Right forelimb (tissue), 1 donor: Measurements from ENCODE around the gene UBAP1.
A peak's percentile ranks its signal among the peaks of the same experiment; 100 is the strongest.
"Not testable (repeated sequence)": the region's sequence is repeated elsewhere in the genome, so short reads cannot be mapped to it uniquely, and the experiment has no call there.

Experiments
- DNase-seq: peaks from one replicate; pipeline ENCODE4 v3.0.0-alpha.2; 2018

Gene UBAP1

DNA sequence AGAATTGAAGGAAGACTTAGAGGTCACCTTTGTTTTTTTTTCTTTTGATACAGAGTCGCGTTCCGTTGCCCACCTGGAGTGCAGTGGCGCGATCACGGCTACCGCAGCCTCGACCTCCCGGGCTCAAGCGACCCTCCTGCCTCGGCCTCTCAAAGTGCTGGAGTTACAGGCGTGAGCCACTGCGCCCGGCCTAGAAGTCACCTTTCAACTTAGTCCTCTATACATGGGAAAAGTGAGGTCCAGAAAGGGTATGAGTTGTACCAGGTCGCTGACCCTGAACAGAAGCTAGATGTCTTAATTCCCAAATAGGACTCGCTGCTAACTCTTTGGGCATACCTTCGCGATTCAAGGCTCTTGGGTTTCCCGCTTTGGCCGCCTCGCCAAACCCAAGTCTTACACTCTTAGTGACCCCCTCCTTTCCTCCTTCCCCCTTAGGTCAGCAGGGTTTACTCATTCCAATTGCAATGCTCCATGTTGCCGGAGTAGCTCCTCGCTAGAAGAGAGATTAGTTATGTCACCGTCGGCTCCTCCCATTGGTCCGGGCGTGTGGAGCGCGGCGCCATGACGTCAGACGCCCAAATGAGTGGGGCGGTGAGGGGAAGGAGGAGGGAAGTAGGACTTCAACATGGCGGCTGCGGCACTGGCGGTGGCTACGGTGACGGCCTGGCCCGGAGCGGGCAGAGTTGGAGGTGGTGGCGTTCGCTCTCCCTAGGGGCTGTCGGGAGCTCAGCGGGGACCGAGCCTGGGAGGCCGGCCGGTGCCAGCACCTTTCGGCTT, at the start of gene UBAP1:
Gene UBAP1, plus strand, starts transcription at position 608 of the 777 bp plus-strand sequence. CDS start 41,872 bp downstream, outside the sequence.
- DNase-seq, result peak; percentile 98

DNA sequence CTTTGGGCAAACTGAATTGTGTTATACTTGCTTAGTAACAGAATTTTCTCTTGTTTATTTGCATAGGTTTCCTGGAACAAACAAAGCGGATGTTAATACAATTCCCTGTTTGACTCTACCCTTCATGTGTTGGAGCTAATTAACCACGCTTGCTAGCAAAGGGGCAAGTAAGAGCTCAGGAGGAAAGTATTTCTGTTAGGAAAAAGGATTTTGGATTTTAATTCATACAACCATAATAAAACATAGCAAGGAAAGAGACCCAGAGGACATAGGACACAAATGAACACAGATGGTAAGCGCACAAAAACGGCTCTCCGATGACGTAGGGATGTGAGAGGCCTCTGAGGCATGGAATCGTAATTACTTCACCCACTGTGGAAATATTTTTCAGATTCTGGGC, 47.3 kb upstream of the UBAP1 start:
- DNase-seq, result no peak

DNA sequence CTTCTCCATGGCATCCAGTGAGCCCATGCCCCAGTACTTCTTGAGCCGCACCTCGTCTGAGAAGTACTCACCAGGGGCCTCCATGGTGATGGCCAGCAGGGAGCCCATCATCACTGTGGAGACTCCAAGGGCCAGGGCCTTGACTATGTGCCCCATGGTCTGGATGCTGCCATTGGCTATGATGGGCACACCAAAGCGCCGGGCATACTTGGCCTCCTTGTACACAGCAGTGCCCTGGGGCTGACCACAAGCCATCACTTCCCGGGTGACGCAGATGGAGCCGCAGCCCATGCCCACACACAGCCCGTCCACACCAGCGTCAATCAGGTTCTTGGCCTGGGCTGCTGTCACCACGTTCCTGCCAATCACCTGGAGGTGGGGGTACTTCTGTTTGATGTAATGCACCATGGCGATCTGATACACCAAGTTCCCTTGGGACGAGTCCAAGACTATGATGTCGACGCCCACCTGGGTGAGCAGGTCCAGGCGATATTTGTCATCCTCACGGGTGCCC, 45.4 kb upstream of the UBAP1 start:
- no peak for DNase-seq

DNA sequence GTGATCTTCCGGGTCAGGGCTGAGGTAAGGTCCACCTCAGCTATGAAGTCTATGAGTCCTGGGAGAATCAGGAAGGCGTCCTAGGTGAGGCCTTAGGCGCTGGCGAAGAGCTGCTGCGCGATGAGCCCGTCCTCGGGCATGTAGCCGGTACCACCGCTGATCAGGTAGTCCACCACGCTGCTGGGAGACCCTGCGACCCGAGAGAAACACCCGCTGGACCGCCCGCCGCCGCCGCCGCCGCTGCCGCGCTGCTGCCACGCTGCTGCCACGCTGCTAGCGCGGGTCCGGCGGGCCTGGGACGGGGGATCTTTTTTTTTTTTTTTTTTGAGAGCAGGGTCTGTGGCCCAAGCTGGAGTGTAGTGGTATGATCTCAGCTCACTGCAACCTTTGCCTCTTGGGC, 44.3 kb upstream of the UBAP1 start:
- DNase-seq, result no peak

DNA sequence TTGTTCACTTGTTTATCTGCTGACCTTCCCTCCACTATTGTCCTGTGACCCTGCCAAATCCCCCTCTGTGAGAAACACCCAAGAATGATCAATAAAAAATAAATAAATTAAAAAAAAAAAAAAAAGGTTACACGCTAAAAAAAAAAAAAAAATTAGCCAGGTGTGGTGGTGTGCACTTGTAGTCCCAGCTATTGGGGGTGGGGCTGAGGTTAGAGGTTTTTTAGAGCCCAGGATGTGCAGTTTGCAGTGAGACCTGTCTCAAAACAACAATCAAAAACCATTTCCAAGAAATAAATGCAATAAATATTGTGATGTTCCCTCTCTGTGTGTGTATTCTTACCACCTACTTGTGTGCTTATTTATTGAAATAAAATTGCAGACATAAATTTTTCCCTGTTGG, 40.2 kb upstream of the UBAP1 start:
- DNase-seq, result not testable (repeated sequence)

DNA sequence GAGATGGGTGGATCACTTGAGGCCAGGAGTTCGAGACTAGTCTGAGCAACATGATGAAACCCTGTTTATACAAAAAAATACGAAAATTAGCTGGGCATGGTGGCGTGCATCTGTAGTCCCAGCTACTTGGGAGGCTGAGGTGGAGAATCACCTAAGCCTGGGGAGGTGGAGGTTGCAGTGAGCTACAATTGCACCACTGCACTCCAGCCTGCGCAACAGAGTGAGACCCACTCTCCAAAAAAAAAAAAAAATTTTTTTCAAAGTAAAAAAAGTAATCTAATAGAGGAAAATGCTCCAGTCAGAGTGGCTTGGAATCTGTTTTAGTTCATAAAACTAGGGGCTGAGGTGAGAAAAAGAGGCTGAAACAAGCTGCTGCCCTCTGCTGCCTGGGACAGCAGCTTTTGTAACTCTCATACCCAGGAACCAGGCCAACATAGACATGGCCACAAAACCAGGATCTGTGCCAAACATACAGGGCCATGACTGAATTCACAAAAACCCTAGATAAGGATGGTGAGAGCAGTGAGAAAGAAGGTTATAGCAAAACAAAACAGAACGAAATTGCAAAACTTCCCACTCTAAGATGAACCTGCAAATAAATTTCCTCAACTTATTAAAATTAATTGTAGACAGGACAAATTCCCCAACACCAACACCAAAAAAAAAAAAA, 39.2 kb upstream of the UBAP1 start:
- no peak for DNase-seq

DNA sequence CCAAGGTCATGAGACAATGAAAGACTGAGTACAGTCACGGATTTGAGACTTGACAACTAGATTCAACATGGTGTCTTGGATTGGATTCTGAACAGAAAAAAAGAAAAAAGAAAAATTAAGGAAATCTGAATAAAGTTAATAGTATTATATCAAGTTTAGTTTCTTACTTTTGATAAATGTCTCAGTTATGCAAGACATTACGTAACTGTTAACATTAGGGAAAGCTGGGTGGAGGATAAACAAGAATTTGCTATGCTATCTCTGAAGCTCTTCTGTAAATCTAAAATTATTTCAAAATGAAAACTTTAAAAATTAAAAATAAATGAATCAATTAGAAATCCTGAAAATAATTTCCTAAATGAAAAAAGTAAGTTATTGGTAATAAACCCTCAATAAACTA, 38.0 kb upstream of the UBAP1 start:
- DNase-seq, result no peak

DNA sequence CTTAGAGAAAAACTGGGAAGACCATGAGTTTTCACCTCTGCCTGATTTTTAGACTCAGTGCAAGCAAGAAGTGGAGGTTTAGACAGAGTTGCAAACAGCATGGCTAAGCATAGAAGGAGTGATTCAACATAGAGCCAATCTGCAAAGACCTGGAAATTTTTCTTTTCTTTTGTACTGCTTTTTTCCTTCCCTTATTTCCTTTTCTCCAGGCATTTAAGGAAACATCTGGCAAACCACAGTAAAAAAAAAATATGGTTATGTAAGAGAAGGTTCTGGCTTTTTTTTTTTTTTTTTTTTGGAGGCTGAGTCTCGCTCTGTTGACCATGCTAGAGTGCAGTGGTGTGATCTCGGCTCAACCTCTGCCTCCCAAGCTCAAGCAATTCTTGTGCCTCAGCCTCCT, 35.7 kb upstream of the UBAP1 start:
- DNase-seq, result no peak

DNA sequence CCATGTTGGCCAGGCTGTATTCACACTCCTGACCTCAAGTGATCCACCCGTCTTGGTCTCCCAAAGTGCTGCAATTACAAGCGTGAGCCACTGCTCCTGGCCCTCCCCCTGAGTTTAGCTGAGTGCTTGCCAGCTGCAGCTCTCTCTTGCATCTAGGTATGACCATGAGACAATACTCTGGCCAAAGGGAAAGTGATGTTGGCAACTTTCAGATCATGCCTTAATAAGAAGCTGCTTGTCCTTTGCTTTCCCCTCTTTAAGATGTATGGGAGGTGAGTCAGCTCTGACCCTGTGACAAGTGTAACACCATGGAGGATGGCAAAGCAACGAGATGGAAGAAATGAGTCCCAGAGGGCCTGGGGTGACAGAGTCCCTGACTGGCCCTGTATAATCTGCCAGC, 33.7 kb upstream of the UBAP1 start:
- no peak for DNase-seq

DNA sequence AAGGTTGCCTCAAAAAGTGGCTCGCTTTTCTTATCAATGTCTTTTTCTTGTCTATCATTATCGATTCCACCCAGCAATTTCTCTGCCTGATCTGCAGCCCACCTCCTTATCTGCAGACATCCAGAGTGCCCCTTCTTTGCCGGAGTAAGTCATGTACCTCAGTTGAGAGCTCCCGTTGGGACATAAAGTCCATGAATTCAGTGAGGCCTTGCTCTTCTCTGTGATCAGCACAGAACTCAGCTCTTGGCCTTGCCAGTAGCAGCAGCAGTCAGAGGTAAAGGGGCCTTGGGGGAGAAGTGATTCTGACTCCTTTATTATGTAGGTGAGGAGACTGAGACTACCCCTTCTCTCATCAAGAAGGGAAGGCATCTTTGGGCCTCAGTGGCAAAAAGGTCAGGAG, 27.4 kb upstream of the UBAP1 start:
- no peak for DNase-seq

DNA sequence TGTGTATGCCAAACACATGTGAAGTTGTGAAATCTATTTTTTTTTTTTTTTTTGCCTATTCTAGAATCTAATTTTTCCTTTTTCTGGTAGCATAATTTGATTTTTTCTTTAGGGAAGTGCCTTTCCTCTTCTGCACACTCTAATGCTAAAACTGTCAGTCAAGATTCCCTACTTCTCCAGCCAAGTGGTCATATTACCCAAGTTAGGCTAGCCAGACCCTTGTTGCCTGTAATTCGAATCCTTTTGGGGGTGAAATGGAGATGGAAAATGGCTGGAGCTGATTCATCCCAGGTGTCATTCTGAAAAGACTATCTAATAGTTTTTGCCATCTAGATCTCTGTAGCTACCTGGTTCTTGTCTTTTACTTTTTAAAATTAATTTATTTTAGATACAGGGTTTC, 24.8 kb upstream of the UBAP1 start:
- DNase-seq, result no peak

DNA sequence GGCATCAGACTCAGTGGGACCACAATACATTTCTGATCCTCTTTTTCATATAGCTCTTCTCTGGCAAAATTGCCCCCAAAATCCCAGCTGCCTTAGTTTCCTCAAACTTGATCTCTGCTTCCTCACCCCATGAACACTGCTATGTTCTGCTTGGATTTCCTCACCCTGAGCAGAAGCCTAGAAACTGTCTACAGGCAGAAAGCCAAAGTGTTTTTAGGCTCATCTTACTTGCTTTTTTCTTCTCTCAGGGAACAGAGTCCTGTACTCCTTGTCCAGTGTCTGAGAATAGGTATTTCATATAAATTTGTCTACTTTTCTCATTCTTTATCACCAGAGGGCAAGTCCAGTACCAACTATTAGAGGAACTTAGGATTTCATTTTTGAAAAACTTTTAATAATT, 21.5 kb upstream of the UBAP1 start:
- DNase-seq, result no peak

DNA sequence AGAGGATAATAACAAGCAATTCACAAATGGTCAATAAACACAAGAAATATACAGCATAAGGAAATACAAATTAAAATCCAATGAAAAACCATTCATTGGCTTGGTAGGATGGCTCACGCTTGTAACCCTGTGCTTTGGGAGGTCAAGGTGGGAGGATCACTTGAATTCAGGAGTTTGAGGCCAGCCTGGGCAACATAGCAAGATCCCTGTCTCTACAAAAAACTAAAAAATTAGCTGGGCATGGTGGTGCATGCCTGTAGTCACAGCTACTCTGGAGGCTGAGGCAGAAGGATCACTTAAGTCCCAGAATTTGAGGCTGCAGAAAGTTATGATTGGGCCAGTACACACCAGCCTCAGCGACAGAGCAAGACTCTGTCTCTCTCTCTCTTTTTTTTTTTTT, 20.9 kb upstream of the UBAP1 start:
- no peak for DNase-seq

DNA sequence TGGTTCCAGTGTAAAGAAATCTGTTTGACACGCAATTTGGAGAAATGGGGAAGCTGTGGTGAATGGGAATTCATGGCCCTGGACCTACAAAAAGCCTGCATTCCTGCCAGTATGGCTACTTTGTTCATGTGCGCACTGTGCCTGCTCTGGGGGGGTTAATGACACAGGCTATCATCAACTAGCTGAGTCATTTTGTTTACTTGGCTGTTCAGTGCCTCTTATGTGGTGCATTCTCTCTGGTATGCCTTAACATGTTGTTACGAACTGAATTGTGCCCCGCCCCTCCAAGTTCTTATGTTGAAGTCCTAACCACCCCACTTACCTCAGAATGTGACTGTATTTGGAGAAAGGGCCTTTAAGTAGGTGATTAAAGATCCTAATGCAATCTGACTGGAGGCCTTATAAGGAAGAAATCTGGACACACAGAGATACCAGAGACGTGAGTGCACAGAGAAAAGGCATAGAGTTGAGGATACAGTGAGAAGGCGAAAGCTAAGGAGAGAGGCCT, 20.4 kb upstream of the UBAP1 start:
- DNase-seq, result no peak

DNA sequence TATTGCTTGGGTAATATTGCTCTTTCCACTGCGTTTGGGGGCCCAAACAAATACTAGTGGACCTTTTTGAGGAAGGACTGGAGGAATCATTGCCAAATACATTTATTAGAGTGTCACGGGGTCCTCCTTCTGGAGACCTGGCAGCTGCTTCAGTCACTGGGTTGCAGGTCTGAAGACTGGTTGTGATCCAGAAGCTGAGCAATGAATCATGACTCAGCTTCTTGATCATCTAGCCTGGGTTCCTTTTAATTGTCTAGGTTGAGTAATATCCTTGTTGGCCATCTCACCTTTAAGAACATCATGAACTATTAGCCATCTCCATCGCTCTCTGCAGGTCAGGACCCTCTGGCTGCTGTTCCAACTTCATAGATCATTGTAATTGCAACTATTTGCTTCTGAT, 15.4 kb upstream of the UBAP1 start:
- no peak for DNase-seq

DNA sequence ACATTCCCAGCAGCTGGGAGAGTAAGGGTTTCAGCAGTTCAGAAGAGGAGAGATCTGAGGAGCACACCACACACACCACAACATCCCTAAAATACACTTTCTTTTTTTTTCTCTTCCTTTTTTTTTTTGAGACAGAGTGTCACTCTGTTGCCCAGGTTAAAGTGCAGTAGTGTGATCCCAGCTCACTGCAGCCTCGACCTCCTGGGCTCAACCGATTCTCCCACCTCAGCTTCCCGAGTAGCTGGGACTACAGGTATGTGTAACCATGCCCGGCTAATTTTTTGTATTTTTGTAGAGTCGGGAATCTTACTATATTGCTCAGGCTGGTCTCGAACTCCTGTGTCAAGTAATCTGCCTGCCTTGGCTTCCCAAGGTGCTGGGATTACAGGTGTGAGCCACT, 9.7 kb upstream of the UBAP1 start:
- DNase-seq, result no peak

DNA sequence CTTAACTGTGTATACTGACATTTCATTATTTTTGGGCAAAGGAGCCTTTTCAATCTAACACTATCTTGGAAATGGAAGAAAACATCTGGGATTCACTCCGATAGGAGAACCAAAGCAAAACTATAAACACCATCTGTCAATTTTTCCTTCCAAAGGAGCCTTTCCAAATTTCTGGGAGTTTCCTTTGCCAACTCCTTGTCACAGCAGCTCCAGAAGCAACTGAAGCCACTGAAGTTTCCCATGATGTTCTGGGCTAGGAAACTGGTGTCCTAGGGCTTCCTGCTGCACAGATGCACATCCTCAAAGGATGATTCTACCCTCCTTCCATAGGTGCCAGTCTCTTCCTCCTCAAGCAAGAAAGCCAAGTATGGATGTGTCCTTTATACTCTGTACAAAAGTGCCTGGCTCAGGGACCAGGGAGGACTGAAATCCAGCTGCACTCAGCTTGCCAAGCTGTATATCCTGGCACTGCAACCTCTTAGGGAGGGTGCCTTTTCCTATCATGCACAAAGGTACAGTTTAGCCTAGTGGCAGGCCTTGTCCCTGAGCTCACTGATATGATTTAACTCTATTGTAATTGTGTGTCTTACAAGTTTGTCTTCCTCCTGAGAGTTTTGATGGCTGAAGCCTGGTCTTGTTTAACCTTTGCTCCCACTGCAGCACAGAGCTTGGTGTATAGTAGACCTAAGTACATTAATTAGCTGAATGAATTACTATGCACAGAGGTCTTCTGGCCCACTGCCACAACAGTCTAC, 8.4 kb upstream of the UBAP1 start:
- DNase-seq, result no peak

DNA sequence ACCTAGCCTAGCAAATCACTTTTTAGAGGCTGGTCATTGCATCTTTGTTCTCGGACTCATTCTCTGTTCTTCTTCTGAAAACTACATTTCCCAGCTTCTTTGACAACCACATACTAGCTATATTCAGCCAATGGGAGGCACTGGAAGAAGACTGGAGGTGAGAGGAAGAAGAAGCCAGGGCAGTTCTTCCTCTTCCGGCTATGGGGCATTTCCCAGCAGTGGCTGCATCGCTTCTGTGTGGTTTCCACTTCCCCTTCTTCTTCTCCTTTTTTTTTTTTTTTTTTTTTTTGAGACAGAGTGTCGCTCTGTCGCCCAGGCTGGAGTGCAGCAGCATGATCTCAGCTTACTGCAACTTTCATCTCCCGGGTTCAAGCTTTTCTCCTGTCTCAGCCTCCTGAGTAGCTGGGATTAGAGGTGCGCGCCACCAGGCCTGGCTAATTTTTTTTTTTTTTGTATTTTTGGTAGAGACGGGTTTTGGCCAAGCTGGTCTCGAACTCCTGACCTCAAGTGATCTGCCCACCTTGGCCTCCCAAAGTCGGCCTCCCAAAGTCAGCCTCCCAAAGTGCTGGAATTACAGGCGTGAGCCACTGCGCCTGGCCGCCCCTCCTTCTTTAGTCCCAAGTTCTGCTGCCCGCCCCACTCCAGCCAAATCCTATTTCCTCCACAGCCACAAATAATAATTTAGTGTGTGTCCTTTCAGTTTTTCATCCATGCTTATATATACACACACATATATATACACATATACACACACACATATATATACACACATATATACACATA, 6.9 kb upstream of the UBAP1 start:
- no peak for DNase-seq

DNA sequence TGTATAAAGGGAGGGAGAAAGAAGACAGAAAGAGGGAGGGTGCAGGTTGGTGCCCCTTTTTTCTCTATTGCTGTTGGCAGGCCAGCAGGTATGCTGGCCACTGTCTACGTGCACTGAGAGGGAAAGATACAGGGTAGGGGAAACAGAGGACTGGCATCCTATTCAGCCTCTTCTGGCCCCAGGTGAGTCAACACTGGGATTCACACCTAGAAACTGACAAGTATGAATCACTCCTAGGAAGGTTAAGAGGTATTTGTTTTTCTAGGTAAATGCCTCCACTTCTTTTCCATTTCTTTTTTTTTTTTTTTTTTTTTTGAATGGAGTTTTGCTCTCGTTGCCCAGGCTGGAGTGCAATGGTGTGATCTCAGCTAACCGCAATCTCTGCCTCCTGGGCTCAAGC, 2.8 kb upstream of the UBAP1 start:
- no peak for DNase-seq

DNA sequence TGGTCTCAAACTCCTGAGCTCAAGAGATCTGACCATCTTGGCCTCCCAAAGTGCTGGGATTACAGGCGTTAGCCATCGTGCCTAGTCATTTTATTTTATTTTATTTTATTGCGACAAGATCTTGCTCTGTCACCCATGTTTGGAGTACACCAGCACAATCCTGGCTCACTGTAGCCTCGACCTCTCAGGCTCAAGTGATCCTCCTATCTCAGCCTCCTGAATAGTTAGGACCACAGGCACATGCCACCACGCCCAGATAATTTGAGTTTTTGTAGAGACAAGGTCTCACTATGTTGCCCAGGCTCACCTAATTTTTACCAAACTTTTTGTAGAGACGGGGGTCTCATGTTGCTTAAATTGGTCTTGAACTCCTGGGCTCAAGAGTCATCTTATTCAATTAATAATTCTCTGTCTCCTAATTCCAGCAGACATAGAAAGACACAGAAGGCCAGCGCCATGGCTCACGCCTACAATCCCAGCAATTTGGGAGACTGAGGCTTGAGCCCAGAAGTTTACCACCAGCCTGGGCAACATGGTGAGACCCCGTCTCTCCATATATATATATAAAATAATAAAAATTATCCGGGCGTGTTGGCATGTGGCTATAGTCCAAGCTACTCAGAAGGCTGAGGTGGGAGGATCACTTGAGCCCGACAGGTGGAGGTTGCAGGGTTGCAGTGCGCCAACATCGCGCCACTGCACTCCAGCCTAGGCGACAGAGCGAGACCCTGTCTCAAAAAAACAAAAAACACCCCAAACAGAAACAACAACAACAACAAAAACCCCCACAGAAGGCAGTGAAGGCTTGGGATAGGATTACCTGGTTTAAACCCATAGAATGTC, 1.0 kb upstream of the UBAP1 start:
- no peak for DNase-seq

DNA sequence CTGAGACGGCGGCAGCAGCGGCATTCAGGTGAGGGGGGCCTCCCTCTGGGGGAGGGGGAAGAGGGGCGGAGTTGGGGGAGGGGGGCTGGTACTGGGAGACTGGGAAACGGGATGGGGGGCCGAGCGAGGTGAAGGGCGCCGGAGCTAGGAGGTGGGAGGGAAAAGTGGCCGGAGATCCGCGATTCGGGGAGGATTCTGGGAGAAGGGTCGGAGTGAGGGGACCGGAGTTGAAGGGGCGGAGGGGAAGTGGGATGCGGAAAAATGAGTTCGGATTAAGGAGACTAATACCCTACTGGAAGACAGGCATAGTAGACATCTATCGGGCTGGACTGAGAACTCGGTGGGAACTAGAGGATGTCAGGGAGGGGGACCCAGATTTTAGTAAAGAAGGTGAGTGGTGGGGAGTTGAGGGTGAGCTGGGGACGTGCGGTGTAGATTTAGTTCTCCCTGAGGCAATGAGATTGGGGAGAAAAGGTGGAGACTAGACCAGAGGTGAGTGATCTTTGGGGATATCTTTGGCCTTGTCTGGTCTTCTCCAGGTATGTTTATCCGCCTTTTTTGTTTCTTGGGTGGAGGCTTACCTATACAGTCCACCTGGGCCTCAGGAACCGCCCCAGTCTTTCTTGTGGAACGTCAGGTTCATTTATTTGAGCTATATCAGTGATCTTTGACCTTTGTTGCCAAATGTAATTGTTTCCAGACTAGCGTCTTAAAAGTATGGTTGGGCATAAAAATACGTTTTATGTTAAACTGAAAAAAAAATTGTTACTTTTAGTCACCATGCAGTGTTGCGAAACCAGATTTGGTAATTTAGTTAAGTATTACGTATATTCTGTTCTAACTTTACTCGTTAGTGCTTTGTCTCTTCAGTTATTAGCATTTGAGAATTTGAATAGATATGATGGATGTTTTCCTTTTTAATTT, 632 bp downstream of the UBAP1 start:
- DNase-seq, result no peak
